ENCODE results near the gene SLC12A8. TPM values are rescaled to one million over a fixed set of nuclear protein-coding genes. Genes with fewer than 3 reads are reported as not detected.

Gene SLC12A8
- total RNA-seq, 1 experiment from 2014 or later = 9.7 TPM

DNA sequence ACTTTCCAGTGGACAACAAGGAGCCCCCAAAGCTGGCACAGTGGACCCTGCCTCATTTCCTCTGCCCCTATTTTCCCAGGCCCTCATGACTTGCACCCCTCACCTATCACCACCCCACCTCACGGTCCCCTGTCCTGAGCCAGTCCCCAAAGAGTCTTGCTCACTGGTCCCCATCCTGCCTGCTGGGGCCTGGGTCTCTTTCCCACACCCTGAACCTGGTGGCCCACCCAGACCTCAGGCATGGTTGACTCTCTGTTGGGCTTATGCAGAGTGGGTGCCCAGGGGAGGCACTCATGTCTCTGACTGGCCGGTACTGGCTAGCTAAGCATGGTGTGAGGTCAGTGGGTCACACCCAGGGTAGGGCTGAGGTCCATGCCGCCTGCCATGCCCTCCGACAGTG lies 73.2 kb downstream of the SLC12A8 start:
- H3K36me3 ChIP-seq (replicated peaks; ENCODE audit: control insufficient read depth, insufficient read depth, low read length) = no peaks in the 10 kb centered on the region
- no peak overlapping the region for H3K4me3 ChIP-seq (ENCODE audit: insufficient read depth, low read depth, low read length)
- peaks cover 5% of the 10 kb centered on the region for H3K27me3 ChIP-seq (ENCODE audit: control insufficient read depth, insufficient read depth, low read length)
- no peak for DNase-seq

DNA sequence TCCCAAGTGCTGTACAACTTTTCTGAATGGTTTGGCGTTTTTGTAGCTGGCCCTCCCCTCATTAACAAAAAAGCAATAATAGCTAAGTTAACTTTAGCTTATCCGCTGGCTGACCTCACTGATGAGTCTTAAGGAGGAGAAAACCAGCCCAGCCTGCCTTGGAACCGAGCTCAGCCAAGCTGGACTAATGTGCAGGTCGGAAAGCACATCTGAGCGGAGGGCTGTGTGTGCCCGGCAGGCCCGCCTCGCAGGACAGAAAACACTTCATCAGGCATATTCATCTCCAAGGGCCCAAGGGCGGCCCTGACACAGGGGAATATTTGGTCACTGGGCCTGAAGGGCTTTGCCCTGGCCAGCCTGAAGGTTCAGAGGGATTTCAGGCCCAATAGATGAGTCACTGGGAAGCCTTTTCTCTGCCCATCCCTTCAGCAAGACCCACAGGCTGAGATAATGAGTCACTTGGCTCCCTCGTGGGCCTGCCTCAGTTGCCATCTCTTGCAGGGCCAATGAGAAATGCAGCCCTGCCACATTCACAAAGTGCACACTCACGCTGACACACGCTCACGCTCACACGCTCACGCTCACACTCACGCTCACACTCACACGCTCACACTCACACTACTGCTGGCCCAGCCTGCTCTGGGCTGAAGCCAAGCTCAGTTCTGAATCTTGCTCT lies 75.1 kb downstream of the SLC12A8 start:
- no peak overlapping the region for H3K4me3 ChIP-seq (ENCODE audit: insufficient read depth, low read depth, low read length)
- no peaks in the 10 kb centered on the region for H3K36me3 ChIP-seq (replicated peaks; ENCODE audit: control insufficient read depth, insufficient read depth, low read length)
- peaks cover 5% of the 10 kb centered on the region for H3K27me3 ChIP-seq (ENCODE audit: control insufficient read depth, insufficient read depth, low read length)
- DNase-seq = no peak

DNA sequence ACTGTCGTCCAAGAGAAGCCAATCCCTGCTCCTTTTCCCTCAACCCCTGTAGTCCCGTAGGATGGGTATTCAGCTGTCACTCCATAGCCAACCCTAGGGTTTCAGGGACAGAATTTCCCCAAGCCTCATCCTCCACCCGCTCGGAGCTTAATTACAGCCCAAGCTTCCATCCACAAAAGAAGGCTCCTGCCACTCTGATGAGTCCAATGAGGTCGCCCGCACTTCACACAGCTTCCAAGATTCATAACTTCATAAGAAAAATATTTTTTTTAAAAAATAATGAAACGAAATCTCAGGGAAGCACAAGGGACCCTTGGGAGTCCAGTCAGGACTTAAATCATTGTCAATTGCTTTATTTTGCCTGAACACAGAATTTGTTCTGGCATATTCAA lies 75.6 kb downstream of the SLC12A8 start:
- peak; percentile 24 for DNase-seq
- Histone ChIP-seq H3K36me3 (replicated peaks; ENCODE audit: control insufficient read depth, insufficient read depth, low read length) (no peaks in the 10 kb centered on the region), H3K4me3 (ENCODE audit: insufficient read depth, low read depth, low read length) (no peak overlapping the region), H3K27me3 (ENCODE audit: control insufficient read depth, insufficient read depth, low read length) (peaks cover 5% of the 10 kb centered on the region)

DNA sequence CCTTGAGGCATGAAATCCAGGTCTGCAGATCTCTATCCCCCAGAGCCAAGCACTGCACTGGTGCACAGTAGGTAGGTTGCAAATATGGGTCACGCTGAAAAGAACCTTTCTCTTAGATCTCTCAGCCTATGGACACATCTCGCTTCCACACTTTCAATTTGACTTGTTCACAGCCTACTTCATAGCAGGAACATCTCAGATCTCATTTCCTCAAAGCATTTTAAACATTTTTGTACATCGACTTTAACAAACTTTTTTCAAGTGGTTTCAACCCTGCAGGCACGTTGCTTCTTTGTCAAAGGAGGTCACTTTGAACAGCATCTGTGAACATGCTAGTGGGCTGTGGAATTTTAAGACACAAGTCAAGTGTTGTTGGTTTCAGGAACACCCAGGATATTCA lies 76.0 kb downstream of the SLC12A8 start:
- DNase-seq = no peak
- peaks cover 4% of the 10 kb centered on the region for H3K27me3 ChIP-seq (ENCODE audit: control insufficient read depth, insufficient read depth, low read length)

DNA sequence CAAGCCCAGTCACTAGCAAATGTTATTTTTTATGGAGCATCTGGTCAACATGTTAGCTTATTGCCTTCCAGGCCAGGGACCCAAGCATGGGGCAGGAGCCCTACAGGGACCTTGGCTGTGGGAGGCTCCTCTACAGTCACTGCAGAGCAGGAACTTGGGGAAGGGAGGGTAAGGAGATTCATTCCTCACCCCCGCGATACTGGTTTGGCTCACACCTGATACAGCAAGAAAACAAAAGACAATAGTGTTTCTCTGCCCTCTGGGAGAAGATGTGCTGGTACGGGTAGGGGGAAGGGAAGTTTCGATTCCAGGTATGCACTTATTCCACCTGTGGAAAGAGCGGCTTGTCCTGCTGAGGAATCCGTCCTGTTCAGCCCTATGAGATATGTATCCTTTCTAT lies 77.6 kb downstream of the SLC12A8 start:
- no peak for DNase-seq
- H3K4me3 ChIP-seq (ENCODE audit: insufficient read depth, low read depth, low read length) = no peak overlapping the region
- H3K36me3 ChIP-seq (replicated peaks; ENCODE audit: control insufficient read depth, insufficient read depth, low read length) = no peaks in the 10 kb centered on the region
- H3K27me3 ChIP-seq (ENCODE audit: control insufficient read depth, insufficient read depth, low read length) = no peaks in the 10 kb centered on the region

More for the DNA sequence above, 76.0 kb downstream of the SLC12A8 start:
- H3K4me3 ChIP-seq (ENCODE audit: insufficient read depth, low read depth, low read length) = no peak overlapping the region
- H3K36me3 ChIP-seq (replicated peaks; ENCODE audit: control insufficient read depth, insufficient read depth, low read length) = no peaks in the 10 kb centered on the region

DNA sequence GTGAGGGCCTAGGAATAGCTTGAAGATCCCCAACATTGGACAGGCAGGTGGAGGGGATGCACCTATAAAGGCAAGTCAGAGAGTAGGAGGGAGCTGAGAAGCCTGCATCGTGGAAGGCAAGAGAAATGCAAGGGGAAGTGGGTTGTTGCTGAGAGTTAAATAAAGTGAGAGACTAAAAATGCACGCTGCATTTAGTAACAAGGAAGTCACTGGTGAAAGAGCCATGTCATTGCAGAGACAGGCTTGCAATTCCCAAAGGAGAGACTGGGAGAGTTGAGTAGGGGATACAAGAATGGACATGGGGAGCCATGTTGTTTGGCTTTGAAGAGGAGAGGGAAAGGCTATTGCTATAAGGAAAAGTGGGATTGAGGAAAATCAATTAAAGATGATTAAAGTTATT lies 79.7 kb downstream of the SLC12A8 start:
- H3K36me3 ChIP-seq (replicated peaks; ENCODE audit: control insufficient read depth, insufficient read depth, low read length) = no peaks in the 10 kb centered on the region; the same call in 1 of the 2 replicates
- H3K4me3 ChIP-seq (ENCODE audit: insufficient read depth, low read depth, low read length) = no peak overlapping the region
- H3K27me3 ChIP-seq (ENCODE audit: control insufficient read depth, insufficient read depth, low read length) = no peaks in the 10 kb centered on the region
- no peak for DNase-seq

DNA sequence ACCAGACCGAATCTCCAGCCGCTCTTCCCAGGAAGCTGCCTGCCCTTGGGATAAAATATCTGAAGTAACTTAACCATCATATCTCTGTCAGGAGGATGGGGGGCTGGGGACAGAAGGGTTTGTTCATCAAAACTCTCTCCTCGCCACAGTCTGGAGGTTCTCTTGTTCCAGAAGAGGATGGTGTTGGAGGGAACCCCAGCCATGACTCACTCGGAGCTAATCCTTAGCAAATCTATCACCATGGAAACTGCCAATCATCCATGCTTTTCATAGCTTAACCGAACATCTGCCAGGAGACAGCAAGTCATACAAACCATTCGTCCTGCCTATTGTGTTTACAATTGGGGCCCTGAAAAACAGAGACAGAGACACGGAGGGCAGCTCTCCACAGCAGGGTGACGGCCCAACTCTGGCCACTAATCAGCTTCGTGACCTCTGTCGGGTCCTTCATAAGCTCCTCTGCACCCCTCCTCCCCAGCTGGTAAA lies 83.0 kb downstream of the SLC12A8 start:
- Histone ChIP-seq H3K36me3 (replicated peaks; ENCODE audit: control insufficient read depth, insufficient read depth, low read length) (no peaks in the 10 kb centered on the region; the same call in none of the 2 replicates), H3K27me3 (ENCODE audit: control insufficient read depth, insufficient read depth, low read length) (no peaks in the 10 kb centered on the region), H3K4me3 (ENCODE audit: insufficient read depth, low read depth, low read length) (no peak overlapping the region)
- DNase-seq = no peak

DNA sequence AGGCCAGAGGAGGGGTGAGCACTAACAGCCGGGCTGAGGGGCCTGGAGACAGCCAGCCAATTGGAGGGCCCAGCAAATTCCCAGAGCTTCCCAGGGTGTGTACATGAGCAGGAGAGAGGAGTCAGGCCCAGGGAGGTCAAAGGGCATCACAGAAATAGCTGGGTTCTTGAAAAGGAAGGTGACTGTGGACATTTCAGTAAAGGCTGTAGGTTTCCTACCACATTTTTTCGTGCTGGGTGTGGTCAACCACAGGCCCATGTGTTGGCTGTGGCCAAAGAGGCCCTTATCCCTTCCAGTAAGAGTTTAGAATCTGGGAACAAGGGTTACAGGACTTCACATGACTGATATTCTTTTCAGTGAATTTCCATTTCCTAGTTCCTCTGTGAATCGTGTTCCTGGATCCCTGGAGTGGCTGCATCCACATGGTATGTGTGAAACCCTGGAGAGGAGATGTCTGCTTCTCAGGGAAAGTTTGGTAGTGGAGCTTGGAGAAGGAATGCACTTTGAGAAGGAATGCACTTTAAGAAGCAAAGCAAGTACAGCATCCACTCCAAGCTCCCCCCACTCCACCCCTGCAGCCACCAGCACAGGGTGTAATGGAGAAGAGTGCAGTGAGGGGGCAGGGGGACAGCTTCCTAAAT lies 83.6 kb downstream of the SLC12A8 start:
- H3K4me3 ChIP-seq (ENCODE audit: insufficient read depth, low read depth, low read length) = no peak overlapping the region
- no peak for DNase-seq
- no peaks in the 10 kb centered on the region; the same call in none of the 2 replicates for H3K36me3 ChIP-seq (replicated peaks; ENCODE audit: control insufficient read depth, insufficient read depth, low read length)
- no peaks in the 10 kb centered on the region for H3K27me3 ChIP-seq (ENCODE audit: control insufficient read depth, insufficient read depth, low read length)

DNA sequence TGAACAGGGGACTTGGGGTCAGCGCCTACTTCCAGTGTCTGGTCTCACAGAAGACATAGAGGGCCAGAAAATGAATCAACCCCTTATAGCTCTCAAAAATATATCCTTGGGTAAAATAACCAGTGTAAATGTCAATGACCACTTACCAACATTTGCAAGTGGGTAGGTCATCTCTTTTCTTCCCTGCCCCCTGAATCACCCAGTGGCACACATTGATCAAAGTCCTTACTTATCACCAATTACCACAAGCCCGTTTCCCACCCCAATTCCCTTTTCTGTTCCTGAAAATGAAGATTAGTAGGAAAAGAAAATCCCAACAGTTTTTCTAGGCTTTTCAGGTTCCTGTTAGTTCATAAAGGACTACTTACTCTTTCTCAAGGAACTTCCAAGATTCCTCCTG lies 86.2 kb downstream of the SLC12A8 start:
- H3K4me3 ChIP-seq (ENCODE audit: insufficient read depth, low read depth, low read length) = no peak overlapping the region
- no peaks in the 10 kb centered on the region for H3K27me3 ChIP-seq (ENCODE audit: control insufficient read depth, insufficient read depth, low read length)
- H3K36me3 ChIP-seq (replicated peaks; ENCODE audit: control insufficient read depth, insufficient read depth, low read length) = no peaks in the 10 kb centered on the region; the same call in none of the 2 replicates
- no peak for DNase-seq

DNA sequence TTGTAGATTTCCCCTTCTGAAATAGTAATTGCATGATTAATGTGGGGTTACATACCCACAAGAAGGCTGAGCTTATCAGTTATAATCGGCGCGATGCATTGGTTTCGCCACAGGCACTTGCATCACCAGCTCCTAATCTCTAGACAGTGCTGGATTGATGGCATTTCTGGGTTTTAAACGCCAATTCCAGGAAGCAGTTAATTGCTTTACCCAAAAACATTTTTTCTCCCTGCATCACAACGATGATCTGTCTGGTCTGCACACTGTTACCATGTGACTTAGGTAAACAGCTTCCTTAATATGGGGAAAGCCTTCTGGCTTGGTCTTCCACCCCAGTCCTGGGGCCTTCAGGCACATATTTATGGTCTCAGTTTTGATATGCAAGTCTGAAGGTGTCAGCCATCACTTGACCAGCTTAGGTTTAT lies 86.7 kb downstream of the SLC12A8 start:
- DNase-seq = no peak
- no peaks in the 10 kb centered on the region; the same call in none of the 2 replicates for H3K36me3 ChIP-seq (replicated peaks; ENCODE audit: control insufficient read depth, insufficient read depth, low read length)
- H3K27me3 ChIP-seq (ENCODE audit: control insufficient read depth, insufficient read depth, low read length) = no peaks in the 10 kb centered on the region

DNA sequence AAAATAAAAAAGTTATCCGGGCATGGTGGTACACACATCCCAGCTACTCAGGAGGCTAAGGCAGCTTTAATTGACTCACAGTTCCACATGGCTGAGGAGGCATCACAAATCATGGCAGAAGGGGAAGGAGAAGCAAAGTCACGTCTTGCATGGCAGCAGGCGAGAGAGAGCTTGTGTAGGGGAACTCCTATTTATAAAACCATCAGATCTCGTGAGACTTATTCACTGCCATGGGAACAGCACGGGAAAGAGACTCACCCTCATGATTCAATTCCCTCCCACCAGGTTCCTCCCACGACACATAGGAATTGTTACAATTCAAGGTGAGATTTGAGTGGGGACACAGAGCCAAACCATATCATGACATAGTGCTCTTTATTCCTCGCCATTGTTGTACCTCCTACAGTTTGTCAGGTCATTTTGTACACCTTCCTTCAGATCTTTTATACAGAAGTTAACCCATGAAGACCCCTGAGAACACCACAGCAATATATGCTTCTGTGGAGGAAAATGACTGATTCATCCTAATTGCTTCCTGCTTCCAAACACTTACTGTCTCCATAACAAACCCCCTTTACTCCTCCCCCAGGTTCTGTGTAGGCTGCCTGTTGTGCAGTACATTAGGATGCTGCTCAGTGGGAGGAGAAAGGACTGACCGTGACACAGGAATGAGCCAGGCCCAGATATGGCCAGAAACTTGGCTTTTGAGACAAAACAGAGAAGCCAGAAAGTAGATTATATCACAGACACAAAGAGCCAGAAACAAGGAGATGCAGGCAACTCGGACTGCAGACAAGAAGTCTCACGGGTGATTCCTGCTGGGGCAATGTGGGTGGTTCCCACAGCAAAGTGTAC lies 88.9 kb downstream of the SLC12A8 start:
- Histone ChIP-seq H3K27me3 (ENCODE audit: control insufficient read depth, insufficient read depth, low read length) (no peaks in the 10 kb centered on the region; the same call in 1 of the 2 replicates), H3K4me3 (ENCODE audit: insufficient read depth, low read depth, low read length) (no peak overlapping the region), H3K36me3 (replicated peaks; ENCODE audit: control insufficient read depth, insufficient read depth, low read length) (no peaks in the 10 kb centered on the region; the same call in 1 of the 2 replicates)
- DNase-seq = no peak

More for the DNA sequence above, 86.7 kb downstream of the SLC12A8 start:
- no peak overlapping the region for H3K4me3 ChIP-seq (ENCODE audit: insufficient read depth, low read depth, low read length)

DNA sequence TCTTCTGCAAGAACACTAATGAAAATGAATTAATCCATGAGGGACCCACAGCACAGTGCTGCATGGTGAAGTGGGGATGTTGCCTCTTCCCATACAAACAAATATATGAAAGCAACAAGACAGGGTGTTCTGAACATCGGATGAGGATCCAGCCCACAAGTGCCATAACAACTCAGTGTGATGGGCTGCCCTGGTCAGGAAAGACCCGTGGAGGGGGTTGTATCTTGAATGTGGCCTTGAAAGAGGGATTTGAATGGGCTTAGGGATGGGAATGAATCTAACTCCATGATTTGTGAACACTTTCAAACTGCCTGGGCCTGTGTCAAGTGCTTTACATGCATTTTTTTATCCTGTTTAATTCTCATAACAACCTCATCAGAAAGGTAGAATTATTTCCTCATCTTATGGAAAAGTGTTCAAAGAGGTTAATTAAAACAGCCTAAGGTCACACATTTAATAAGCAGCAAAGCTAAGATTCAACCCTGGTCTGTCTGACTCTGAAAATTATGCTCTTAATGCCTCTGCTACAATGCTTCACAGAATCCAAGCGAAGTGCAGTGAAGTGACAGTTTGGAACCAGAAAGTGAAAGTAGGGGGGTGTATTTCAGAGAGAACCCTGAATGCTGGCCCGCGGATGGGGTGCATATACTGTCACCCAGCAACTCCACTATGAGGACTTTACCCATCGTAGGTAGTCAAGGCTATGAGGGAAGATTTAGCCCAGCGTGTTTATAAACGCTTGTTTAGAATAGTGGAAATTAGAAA lies 91.1 kb downstream of the SLC12A8 start:
- no peaks in the 10 kb centered on the region; the same call in 1 of the 2 replicates for H3K36me3 ChIP-seq (replicated peaks; ENCODE audit: control insufficient read depth, insufficient read depth, low read length)
- no peak for DNase-seq
- H3K4me3 ChIP-seq (ENCODE audit: insufficient read depth, low read depth, low read length) = no peak overlapping the region
- no peaks in the 10 kb centered on the region; the same call in 1 of the 2 replicates for H3K27me3 ChIP-seq (ENCODE audit: control insufficient read depth, insufficient read depth, low read length)

DNA sequence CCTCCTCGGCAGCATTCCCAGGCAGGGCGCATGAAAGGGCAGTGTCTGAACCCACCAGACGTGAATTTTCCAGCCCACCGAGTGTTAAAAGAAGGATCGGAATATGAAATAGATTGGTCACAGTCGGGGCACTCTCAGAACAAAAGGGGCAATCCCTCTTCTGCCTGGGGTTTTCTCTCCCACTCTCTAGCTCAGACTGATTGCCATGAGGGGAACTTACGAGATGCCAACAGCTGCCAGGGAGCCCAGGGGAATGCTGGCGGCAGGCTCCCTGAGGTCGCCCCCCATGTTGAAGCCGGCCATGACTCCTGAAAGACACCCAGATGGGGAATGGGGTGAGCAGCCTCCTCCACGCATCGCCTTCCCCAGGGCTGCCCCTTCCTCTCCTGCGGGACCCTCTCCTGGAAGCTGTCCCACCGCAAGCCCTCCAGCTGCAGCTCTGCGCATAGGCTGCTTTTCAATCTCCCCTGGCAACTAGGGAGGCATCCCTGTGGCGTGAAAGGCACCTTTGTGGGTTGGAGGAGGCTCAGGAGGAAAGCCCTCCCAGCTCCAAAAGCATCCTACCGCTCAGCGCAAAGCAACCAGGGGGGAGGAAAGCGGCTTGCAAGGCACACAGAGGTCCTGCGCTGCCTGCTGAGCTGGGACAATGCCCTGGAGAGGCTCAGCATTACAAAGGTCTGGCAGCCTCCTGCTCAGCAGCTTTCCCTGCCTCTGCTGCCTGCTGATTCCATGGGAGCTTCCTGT lies 92.0 kb downstream of the SLC12A8 start:
- DNase-seq = peak; percentile 84
- Histone ChIP-seq H3K4me3 (ENCODE audit: insufficient read depth, low read depth, low read length) (peak overlapping the region; percentile 44), H3K27me3 (ENCODE audit: control insufficient read depth, insufficient read depth, low read length) (no peaks in the 10 kb centered on the region; the same call in 1 of the 2 replicates), H3K36me3 (replicated peaks; ENCODE audit: control insufficient read depth, insufficient read depth, low read length) (no peaks in the 10 kb centered on the region)

All from H7 (cell line).